CD4-positive, CD25-positive, alpha-beta regulatory T cell (primary cell): Measurements from ENCODE around the gene ARL11. TPM values are rescaled to one million over a fixed set of nuclear protein-coding genes. Genes with fewer than 3 reads are reported as not detected.
"Not testable (repeated sequence)": the region's sequence is repeated elsewhere in the genome, so short reads cannot be mapped to it uniquely, and the experiment has no call there.

ENCODE experiments used
- ATAC-seq, 2 donors: fragments of 150-1000 bp; cut with Tn5 transposase; one replicate each; pipeline ENCODE4 v1.10.0; 2021; ENCODE audit warnings: low read depth in 2 of 2, moderate number of reproducible peaks in 2 of 2, moderate library complexity in 1 of 2
- DNase-seq, 3 donors: peaks; one replicate each; pipeline versions ENCODE4 v3.0.0 to v3.0.0-alpha.2; 2012 to 2022; ENCODE audit warnings: mixed read lengths in 1 of 3
- H3K27ac ChIP-seq: one replicate; pipeline ENCODE4 v1.7.0; 2013; ENCODE audit warnings: mild to moderate bottlenecking, low read length; ENCODE audit not compliant: insufficient read depth, poor library complexity, severe bottlenecking
- H3K27me3 ChIP-seq: one replicate; pipeline ENCODE4 v1.7.0; 2013; ENCODE audit warnings: low read length; ENCODE audit not compliant: control insufficient read depth, insufficient read depth
- H3K36me3 ChIP-seq: one replicate; pipeline ENCODE4 v1.7.0; 2013; ENCODE audit warnings: mild to moderate bottlenecking, low read length, moderate library complexity; ENCODE audit not compliant: control insufficient read depth, insufficient read depth
- H3K4me1 ChIP-seq: 2 replicates; pipeline ENCODE4 v1.7.0; 2013; ENCODE audit warnings: mild to moderate bottlenecking, low read length; ENCODE audit not compliant: insufficient read depth, control insufficient read depth, poor library complexity, severe bottlenecking
- H3K4me3 ChIP-seq: one replicate; pipeline ENCODE4 v1.7.0; 2013; ENCODE audit warnings: low read depth, mild to moderate bottlenecking, low read length, moderate library complexity
- H3K9me3 ChIP-seq, 2 experiments: 1 replicate in 1 of 2; 2 replicates in 1 of 2; pipeline ENCODE4 v1.7.0; 2013; ENCODE audit warnings: low read length in 2 of 2, mild to moderate bottlenecking in 1 of 2, moderate library complexity in 1 of 2; ENCODE audit not compliant: control insufficient read depth in 2 of 2
- H3K27ac Mint-ChIP-seq, 3 donors: one replicate each; pipeline ENCODE4 v1.8.0; 2020 to 2022; ENCODE audit warnings: mild to moderate bottlenecking in 3 of 3, mixed read lengths in 3 of 3, moderate library complexity in 2 of 3
- H3K27me3 Mint-ChIP-seq: one replicate; pipeline ENCODE4 v1.8.0; 2022; ENCODE audit warnings: mild to moderate bottlenecking, mixed read lengths
- H3K36me3 Mint-ChIP-seq: one replicate; pipeline ENCODE4 v1.8.0; 2020; ENCODE audit warnings: mixed read lengths
- H3K4me1 Mint-ChIP-seq, 4 donors: one replicate each; pipeline ENCODE4 v1.8.0; 2020 to 2022; ENCODE audit warnings: mixed read lengths in 4 of 4, mild to moderate bottlenecking in 1 of 4
- H3K4me3 Mint-ChIP-seq, 4 donors: one replicate each; pipeline ENCODE4 v1.8.0; 2020 to 2022; ENCODE audit warnings: mild to moderate bottlenecking in 4 of 4, mixed read lengths in 4 of 4, moderate library complexity in 3 of 4
- H3K9me3 Mint-ChIP-seq, 7 donors: one replicate each; pipeline ENCODE4 v1.8.0; 2020 to 2022; ENCODE audit warnings: mixed read lengths in 7 of 7, mild to moderate bottlenecking in 3 of 7, moderate library complexity in 2 of 7
- polyA plus RNA-seq, 4 donors: library from polyadenylated mRNA; unstranded; fragments of 300-500 nt; fragmentation: Illumina TruSeq; gene quantifications; one replicate each; pipeline ENCODE4 v1.2.3, GENCODE V29; 2021
- total RNA-seq: library from RNA; stranded (reverse); gene quantifications from one replicate; pipeline ENCODE4 v1.2.3, GENCODE V29; 2022

The ARL11 gene
- total and polyA plus RNA-seq, 5 donors from 2014 or later: 0.14 to 1.9 (median 0.26) TPM

- H3K4me1 ChIP-seq: peaks cover 24% of the 10 kb centered on the region
- H3K4me3 Mint-ChIP-seq: peak overlapping the region in 2 of 4 donors; percentile 90 to 95
These were observed 40.9 kb upstream of the ARL11 start for GRCh38 chr13:49587311-49587847.

DNA sequence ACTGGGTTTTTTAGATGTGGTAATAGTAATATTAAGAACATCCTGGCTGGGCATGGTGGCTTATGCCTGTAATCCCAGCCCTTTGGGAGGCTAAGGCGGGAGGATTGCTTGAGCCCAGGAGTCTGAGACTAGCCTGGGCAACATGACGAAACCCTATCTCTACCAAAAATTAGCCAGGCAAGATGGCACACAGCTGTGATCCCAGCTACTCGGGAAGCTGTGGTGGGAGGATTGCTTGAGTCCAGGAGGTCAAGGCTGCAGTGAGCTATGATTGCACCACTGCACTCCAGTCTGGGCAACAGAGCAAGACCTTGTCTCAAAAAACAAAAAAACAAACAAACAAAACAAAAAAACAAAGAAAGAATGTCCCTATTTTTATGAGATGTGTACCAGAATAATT is 37.6 kb upstream of the ARL11 start:
- ATAC-seq, H3K4me3 ChIP-seq, H3K36me3 ChIP-seq, H3K27me3 ChIP-seq, H3K27me3 Mint-ChIP-seq, DNase-seq, H3K9me3 Mint-ChIP-seq, H3K27ac Mint-ChIP-seq, H3K9me3 ChIP-seq, H3K27ac ChIP-seq, H3K4me3 Mint-ChIP-seq, H3K4me1 ChIP-seq, H3K36me3 Mint-ChIP-seq: not testable (repeated sequence)
- peaks cover 0 to 11% (median 9%) of the 10 kb centered on the region in 4 donors for H3K4me1 Mint-ChIP-seq

More at GRCh38 chr13:49587311-49587847, 40.9 kb upstream of the ARL11 start:
- Mint-ChIP-seq H3K9me3 (no peaks in the 10 kb centered on the region), H3K4me1 (peaks cover 6 to 38% (median 26%) of the 10 kb centered on the region in 4 donors), H3K27ac (no peak overlapping the region), H3K27me3 (no peaks in the 10 kb centered on the region), H3K36me3 (peaks cover 6% of the 10 kb centered on the region)
- Histone ChIP-seq H3K27me3 (no peaks in the 10 kb centered on the region), H3K4me3 (no peak overlapping the region), H3K27ac (no peak overlapping the region), H3K36me3 (no peaks in the 10 kb centered on the region), H3K9me3 (no peaks in the 10 kb centered on the region)
- ATAC-seq (no peak), DNase-seq (no peak)

GRCh38 chr13:49593876-49594275 is 34.4 kb upstream of the ARL11 start:
- H3K36me3 Mint-ChIP-seq, H3K27ac ChIP-seq, H3K27ac Mint-ChIP-seq, H3K4me3 Mint-ChIP-seq, H3K4me1 Mint-ChIP-seq, DNase-seq, H3K36me3 ChIP-seq, H3K9me3 Mint-ChIP-seq, ATAC-seq, H3K27me3 ChIP-seq, H3K27me3 Mint-ChIP-seq, H3K4me3 ChIP-seq, H3K9me3 ChIP-seq, H3K4me1 ChIP-seq: not testable (repeated sequence)

- H3K36me3 ChIP-seq: no peaks in the 10 kb centered on the region
- no peak for ATAC-seq
- no peak overlapping the region for H3K4me3 Mint-ChIP-seq
- H3K27ac ChIP-seq: no peak overlapping the region
- no peak overlapping the region for H3K27ac Mint-ChIP-seq
- no peaks in the 10 kb centered on the region for H3K9me3 ChIP-seq
- H3K4me1 ChIP-seq: no peaks in the 10 kb centered on the region
- peaks cover 0 to 2% (median 0%) of the 10 kb centered on the region in 4 donors for H3K4me1 Mint-ChIP-seq
- H3K27me3 Mint-ChIP-seq: no peaks in the 10 kb centered on the region
- H3K27me3 ChIP-seq: no peaks in the 10 kb centered on the region
- H3K9me3 Mint-ChIP-seq: peaks cover 0 to 2% (median 0%) of the 10 kb centered on the region in 7 donors
- H3K4me3 ChIP-seq: no peak overlapping the region
- no peak for DNase-seq
- peaks cover 3% of the 10 kb centered on the region for H3K36me3 Mint-ChIP-seq
These were observed 33.7 kb upstream of the ARL11 start for GRCh38 chr13:49594576-49594975.

GRCh38 chr13:49596221-49596620 is 32.1 kb upstream of the ARL11 start:
- H3K27me3 Mint-ChIP-seq: no peaks in the 10 kb centered on the region
- H3K36me3 Mint-ChIP-seq: peaks cover 3% of the 10 kb centered on the region
- Histone ChIP-seq H3K27ac (no peak overlapping the region), H3K4me3 (no peak overlapping the region), H3K9me3 (no peaks in the 10 kb centered on the region), H3K36me3 (no peaks in the 10 kb centered on the region), H3K27me3 (no peaks in the 10 kb centered on the region), H3K4me1 (no peaks in the 10 kb centered on the region)
- peaks cover 0 to 2% (median 0%) of the 10 kb centered on the region in 7 donors for H3K9me3 Mint-ChIP-seq
- H3K4me3 Mint-ChIP-seq: no peak overlapping the region
- ATAC-seq (no peak), DNase-seq (no peak)
- peaks cover 0 to 2% (median 0%) of the 10 kb centered on the region in 4 donors for H3K4me1 Mint-ChIP-seq
- no peak overlapping the region for H3K27ac Mint-ChIP-seq

GRCh38 chr13:49597043-49597641 is 31.2 kb upstream of the ARL11 start:
- no peak for DNase-seq
- Histone ChIP-seq H3K4me3 (no peak overlapping the region), H3K9me3 (no peaks in the 10 kb centered on the region), H3K36me3 (no peaks in the 10 kb centered on the region), H3K27me3 (no peaks in the 10 kb centered on the region), H3K4me1 (no peaks in the 10 kb centered on the region), H3K27ac (no peak overlapping the region)
- Mint-ChIP-seq H3K27me3 (no peaks in the 10 kb centered on the region), H3K4me3 (no peak overlapping the region), H3K4me1 (peaks cover 0 to 2% (median 0%) of the 10 kb centered on the region in 4 donors), H3K27ac (no peak overlapping the region), H3K9me3 (peaks cover 0 to 2% (median 0%) of the 10 kb centered on the region in 7 donors), H3K36me3 (peaks cover 3% of the 10 kb centered on the region)
- ATAC-seq: no peak

GRCh38 chr13:49602005-49602404 is 26.3 kb upstream of the ARL11 start:
- no peak overlapping the region for H3K4me3 ChIP-seq
- ATAC-seq: no peak

DNA sequence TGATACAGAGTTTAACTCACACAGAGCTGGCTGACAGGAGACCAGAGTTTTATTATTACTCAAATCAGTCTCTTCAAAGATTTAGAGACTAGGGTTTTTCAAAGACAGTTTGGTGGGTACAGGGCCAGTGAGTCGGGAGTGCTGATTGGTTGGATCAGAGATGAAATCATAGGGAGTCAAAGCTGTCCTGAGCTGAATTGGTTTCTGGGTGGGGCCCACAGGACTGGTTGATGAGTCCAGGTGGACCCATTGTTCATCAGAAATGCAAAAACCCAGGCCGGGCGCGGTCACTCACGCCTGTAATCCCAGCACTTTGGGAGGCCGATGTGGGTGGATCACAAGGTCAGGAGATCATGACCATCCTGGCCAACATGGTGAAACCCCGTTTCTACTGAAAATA is 25.7 kb upstream of the ARL11 start:
- H3K36me3 Mint-ChIP-seq, H3K36me3 ChIP-seq, H3K9me3 Mint-ChIP-seq, H3K27ac ChIP-seq, H3K4me1 ChIP-seq, H3K4me1 Mint-ChIP-seq, ATAC-seq, H3K4me3 ChIP-seq, H3K4me3 Mint-ChIP-seq, H3K27me3 ChIP-seq, H3K9me3 ChIP-seq, H3K27me3 Mint-ChIP-seq, H3K27ac Mint-ChIP-seq, DNase-seq: not testable (repeated sequence)

More at GRCh38 chr13:49602005-49602404, 26.3 kb upstream of the ARL11 start:
- no peaks in the 10 kb centered on the region for H3K9me3 Mint-ChIP-seq
- no peak overlapping the region for H3K27ac Mint-ChIP-seq
- H3K27me3 Mint-ChIP-seq: peaks cover 3% of the 10 kb centered on the region
- no peak overlapping the region for H3K4me3 Mint-ChIP-seq
- DNase-seq: no peak
- H3K36me3 Mint-ChIP-seq: peaks cover 3% of the 10 kb centered on the region
- peaks cover 0 to 4% (median 3%) of the 10 kb centered on the region in 4 donors for H3K4me1 Mint-ChIP-seq
- Histone ChIP-seq H3K27ac (no peak overlapping the region), H3K36me3 (no peaks in the 10 kb centered on the region), H3K27me3 (no peaks in the 10 kb centered on the region), H3K4me1 (no peaks in the 10 kb centered on the region), H3K9me3 (no peaks in the 10 kb centered on the region)
